Endometrial microvascular endothelial cells (primary cell): ENCODE measurements around the gene SYCP2L. TPM values are rescaled to one million over a fixed set of nuclear protein-coding genes. Genes with fewer than 3 reads are reported as not detected.
"Not testable (repeated sequence)": the region's sequence is repeated elsewhere in the genome, so short reads cannot be mapped to it uniquely, and the experiment has no call there.

Experiments
- in situ Hi-C: cut with HindIII; loops from 2 replicates; pipeline ENCODE4 v1.10.0; 2017; ENCODE audit warnings: low sequenced_read_pairs, low pct_unique_long_range_greater_than_20kb; ENCODE audit errors: inconsistent ontology term
- total RNA-seq: library from RNA; depleted of rRNA; stranded (reverse); fragments of >200 nt; gene quantifications from one replicate; pipeline ENCODE4 v1.2.3, GENCODE V29; 2015; ENCODE audit errors: inconsistent ontology term

The SYCP2L gene
- not detected for total RNA-seq

DNA sequence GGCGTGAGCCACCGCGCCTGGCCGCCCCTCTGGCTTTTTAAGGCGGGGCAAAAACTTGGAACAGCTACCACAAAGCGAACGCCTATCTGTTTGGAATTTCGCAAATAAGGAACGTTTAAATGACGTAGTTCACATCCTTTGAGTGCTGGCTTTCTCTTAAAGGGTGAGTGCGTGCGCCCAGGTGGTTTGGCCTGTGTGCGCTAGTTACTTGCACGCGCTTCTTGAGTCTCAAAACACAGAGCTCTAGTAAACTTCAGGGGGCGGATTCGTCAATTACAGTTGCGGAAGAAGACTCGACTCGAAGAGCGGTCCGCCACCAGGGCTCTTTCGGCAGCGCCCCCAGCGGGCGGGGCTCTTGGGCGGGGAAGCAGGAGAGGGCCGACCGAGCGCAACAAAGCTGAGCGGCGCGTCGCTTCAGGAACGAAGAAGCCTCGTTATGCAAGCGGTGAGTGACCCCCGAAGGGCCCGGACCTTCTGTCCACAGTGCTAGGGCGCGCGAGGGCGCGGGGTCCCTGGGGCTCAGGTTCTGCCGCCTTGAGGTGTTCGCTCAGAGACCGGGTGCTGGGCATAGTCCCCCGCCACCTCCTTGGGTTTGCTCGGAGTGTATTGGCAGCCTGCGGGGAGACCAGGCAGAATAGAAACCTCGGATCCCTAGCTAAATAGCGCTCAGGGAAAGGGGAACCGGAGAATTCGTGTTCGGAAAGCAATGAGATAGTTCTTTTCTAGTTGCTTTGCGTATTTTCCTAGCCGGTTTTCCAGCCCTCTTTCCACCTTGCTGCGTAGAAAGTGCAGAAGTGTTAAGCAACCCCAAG lies at the start of gene SYCP2L:
Gene SYCP2L (plus strand): TSS at position 362 of the 812 bp plus-strand sequence. CDS start 75 bp downstream, at position 437.
- in situ Hi-C loops, result no loop called here

- in situ Hi-C loops, result no loop called here
Measured at GRCh38 chr6:10837622-10837994, 49.2 kb upstream of the SYCP2L start.

DNA sequence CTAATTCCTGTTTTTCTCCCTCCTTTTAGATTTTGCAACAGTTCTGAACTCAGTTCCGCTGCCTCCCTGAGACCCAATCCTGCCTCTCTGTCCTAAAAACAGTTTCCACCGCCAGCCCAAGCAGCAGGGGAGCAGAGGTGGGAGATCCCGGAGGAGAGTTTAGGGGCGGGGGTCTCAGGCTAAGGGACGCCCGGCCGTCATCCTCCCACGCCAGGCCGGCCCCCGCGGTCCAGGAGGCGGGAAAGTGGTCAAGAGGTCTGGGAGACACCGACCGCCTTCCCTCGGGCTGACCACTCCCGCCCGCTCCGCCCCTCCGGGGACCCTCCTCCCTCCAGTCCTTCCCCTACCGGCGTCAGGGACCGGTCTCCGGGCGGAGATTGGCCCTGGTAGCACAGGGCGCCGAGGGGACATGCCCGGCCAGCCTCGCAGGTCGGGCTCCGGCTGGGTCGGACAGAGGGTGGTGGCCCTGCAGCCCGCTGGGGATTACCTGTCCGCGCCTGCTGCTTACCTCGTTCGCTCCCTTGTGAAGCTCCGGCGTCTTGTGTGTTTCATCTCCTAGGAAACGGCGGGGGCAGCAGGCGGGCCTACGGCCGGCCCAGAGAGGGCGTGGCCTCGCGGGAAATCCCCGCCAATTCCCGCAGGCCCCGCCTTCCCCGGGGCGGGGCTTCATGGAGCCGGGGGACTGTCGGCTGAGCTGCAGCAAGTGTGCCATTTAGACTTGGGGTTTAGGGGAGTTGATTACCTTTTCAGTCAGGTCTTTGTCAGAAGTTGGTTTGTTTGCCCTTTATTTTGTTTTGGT lies 48.7 kb upstream of the SYCP2L start, which contains the start of gene MAK:
Gene MAK (minus strand): TSS at position 545 of the 799 bp plus-strand sequence. CDS start 7,891 bp downstream, outside the sequence.
- in situ Hi-C loops, result no loop called here

- in situ Hi-C loops, result no loop called here
Measured at GRCh38 chr6:10838794-10839333, 48.0 kb upstream of the SYCP2L start.

- in situ Hi-C loops, result no loop called here
Measured at GRCh38 chr6:10843554-10843953, 43.3 kb upstream of the SYCP2L start.

DNA sequence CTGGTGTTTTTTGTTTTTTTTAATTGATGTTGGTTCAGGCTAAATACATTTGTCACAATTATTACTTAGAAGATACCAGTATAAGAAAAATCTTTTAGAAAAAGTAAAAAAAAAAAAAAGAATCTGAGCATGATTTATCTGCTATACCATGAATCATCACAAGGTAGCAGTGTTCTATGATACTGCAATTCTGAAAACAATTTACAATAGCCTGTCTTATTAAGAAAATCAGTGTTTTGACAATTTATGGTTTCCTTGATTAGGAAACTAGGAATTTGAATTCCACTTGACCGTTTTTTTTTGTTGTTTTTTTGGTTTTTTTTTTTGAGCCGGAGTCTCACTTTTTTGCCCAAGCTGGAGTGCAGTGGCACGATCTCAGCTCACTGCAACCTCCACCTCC lies 39.2 kb upstream of the SYCP2L start:
- in situ Hi-C loops, result no loop called here

GRCh38 chr6:10849901-10850300 lies 37.0 kb upstream of the SYCP2L start:
- in situ Hi-C loops, result no loop called here

DNA sequence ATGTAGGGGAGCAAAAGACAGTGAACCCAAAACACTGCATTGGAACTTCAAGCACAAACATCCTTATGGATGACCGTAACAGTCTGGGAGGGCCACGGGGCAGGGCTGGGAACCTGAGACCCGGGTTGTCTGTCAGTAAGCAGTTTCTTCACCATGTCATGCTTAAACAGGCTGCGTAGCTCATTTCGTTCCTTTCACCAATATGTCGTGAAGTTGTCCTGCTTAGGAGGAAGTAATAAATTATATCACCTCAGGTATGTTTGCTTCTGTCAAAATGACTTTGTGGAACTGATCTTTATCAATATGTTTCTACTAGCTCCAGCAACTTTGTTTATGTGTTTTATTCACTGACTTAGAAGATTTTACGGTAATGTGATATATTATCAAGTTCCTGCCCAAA lies 36.1 kb upstream of the SYCP2L start:
- in situ Hi-C loops, result no loop called here

DNA sequence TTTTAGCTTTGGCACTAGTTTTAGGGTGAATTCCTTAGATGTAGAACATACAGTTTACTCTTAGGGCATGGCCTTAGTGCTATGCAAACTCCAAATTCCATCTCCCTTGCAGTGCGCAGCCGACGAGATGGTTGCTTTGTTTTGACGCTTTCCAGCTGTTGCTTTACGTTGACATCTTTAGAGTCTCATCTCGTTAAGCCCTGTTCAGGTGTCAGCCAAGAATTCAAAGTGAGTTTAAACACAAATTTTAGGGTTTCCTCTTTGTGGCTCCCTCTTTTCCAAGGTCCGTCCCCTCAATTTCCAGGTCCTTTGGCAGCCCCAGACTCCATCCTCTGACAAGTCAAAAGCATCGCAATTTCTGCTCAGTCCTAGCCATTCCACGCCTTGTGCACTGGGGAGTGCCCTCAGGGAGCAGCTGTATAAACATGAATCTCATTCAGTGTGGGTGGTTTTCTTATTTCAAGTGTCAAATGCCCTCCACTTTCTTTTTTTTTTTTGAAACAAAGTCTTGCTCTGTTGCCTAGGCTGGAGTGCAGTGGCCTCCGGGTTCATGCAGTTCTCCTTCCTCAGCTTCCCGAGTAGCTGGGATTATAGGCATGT lies 34.4 kb upstream of the SYCP2L start:
- in situ Hi-C loops, result no loop called here

GRCh38 chr6:10853849-10854300 lies 33.0 kb upstream of the SYCP2L start:
- in situ Hi-C loops, result not testable (repeated sequence)

DNA sequence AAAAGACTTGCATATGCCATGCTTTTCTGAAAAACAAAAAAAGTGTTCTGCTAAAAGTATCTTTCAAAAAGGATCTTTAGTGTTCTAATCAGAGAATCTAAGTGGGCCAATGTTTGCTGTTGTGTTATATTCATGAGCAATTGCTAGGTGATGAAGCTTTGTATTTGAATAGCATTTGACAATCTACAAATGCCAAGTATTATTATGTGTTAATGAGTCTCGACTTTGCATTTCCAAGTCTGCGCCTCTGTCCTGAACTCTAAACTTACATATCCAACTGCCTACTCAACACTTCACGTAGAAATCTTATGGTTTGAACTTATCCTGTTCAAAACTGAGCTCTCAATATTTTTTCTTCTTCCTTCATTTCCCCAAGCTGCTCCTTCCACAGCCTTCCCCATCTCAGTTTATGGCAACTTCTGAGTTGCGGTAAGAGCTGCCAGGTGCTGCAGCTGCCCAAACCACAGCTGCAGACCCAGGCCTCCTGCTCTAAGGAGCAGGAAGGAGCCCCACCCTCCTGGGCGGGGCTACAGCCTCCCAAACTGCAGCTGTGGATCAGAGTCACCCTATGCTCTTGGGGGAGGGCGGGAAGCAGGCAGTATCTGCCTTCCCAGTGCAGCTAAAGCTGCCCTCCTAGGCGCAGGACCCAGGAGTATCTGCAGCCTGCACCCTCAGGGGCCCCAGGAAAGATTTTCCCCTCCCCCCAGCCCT lies 31.8 kb upstream of the SYCP2L start:
- in situ Hi-C loops, result no loop called here

DNA sequence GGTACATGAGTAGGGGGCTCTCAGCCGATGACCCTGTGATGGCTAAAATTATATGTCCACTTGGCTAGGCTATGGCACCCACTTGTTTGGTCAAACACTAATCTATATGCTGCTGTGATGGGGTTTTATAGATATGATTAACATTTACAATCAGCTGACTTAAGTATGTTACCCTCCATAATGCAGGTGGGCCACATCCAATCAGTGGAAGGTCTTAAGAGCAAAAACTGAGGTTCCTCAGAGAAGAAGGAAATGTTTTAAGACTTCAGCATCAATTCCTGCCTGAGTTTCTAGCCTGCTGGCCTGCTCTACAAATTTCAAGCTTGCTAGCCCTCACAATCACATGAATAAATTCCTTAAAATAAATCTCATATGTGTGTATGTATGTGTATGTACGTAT lies 29.6 kb upstream of the SYCP2L start:
- in situ Hi-C loops, result no loop called here

DNA sequence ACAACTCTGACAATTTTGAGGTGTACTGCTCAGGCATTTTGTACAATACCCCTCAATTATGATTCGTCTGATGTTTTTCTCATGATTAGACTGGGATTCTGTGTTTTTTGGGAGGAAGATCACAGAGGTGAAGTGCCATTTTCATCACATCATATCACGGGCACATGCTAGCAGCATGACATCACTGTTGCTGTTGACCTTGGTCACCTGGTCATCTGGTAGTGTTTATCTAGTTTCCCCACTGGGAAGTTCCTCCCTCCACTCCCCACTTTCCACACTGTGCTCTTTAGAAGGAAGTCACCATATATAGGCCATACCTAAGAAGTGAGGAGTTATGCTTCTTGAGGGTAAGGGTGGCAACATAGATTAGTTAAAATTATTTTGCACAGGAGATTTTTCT lies 25.8 kb upstream of the SYCP2L start:
- in situ Hi-C loops, result no loop called here

GRCh38 chr6:10862361-10862760 lies 24.5 kb upstream of the SYCP2L start:
- in situ Hi-C loops, result no loop called here

- in situ Hi-C loops, result not testable (repeated sequence)
Measured at GRCh38 chr6:10863031-10863430, 23.8 kb upstream of the SYCP2L start.

GRCh38 chr6:10866709-10867108 lies 20.1 kb upstream of the SYCP2L start:
- in situ Hi-C loops, result not testable (repeated sequence)

DNA sequence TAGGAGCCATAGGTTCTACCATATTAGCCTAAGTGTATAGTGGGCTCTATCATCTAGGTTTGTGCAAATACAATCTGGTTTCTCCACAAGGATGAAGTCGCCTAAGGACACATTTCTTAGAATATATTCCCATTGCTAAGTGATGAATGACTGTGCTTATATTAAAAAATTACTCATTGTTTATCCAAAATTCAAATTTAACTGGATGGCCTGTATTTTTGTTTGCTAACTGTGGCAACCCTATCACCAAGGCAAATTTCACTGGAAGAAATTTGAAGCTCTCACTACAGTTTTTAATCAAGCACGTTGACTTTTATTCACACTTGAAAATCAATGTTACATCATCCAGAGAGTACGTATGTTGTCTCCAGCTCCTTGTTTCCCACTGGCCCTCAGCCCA lies 18.9 kb upstream of the SYCP2L start:
- in situ Hi-C loops, result no loop called here

DNA sequence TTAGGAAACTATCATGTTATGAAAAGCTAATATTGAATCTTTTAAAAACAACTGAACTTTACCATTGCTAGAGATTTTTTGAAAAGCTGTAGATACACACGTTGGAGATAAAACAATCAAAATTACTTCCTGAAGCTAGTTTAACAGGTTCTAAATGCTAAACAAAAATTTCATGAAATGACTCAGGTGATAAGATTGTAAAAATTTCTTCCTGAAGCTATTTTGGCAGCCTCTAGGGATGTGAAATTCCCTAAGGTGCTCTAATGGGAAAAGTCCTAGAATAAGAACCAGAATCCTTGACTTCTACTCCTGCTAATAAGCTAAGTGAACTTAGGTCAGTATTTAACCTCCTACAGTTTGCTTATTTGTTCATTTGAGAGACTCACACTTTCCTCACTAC lies 13.5 kb upstream of the SYCP2L start:
- in situ Hi-C loops, result no loop called here

DNA sequence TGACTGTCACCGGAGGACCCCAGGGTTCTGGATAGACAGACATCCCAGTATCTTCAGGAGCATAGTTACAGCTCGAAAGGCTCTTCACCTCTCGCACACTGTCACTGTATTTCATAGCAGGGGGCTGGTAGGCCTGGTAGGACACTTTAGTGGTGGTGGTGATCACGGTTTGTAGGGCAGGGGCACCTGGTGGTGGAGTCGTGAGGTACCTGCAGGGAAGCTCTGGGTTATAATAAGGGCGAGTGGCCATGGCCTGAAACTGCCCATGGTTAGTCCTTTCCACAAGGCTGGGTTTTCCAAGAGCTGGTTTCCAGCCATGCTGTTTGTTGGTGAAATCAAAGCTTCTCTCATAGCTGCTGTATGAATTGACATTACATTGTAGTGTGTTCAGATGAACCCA lies 12.6 kb upstream of the SYCP2L start:
- in situ Hi-C loops, result no loop called here
